HG03442 (cell line): ENCODE data around the gene PPP1R13B.
A peak's percentile ranks its signal among the peaks of the same experiment; 100 is the strongest.

Experiments used
- ATAC-seq: cut with Tn5 transposase; IDR thresholded peaks from one replicate; pipeline ENCODE4 v1.9.1; 2021; ENCODE audit warnings: mild to moderate bottlenecking, moderate library complexity; ENCODE audit not compliant: unreplicated experiment

Gene PPP1R13B

GRCh38 chr14:103702497-103703432, 144.6 kb downstream of the PPP1R13B start:
- ATAC-seq: no peak

- ATAC-seq: no peak
These were observed 145.3 kb downstream of the PPP1R13B start for GRCh38 chr14:103702095-103702494.

GRCh38 chr14:103700753-103701490, 146.5 kb downstream of the PPP1R13B start:
- no peak for ATAC-seq

GRCh38 chr14:103699901-103700752, 147.2 kb downstream of the PPP1R13B start:
- no peak for ATAC-seq

GRCh38 chr14:103699261-103699661, 148.1 kb downstream of the PPP1R13B start:
- ATAC-seq: no peak

- ATAC-seq: no peak
These were observed 148.8 kb downstream of the PPP1R13B start for GRCh38 chr14:103698380-103699260.

GRCh38 chr14:103697603-103698379, 149.6 kb downstream of the PPP1R13B start:
- ATAC-seq: no peak

GRCh38 chr14:103697206-103697602, 150.2 kb downstream of the PPP1R13B start:
- no peak for ATAC-seq

GRCh38 chr14:103696466-103697071, 150.8 kb downstream of the PPP1R13B start:
- no peak for ATAC-seq

GRCh38 chr14:103696070-103696402, 151.3 kb downstream of the PPP1R13B start:
- ATAC-seq: no peak

GRCh38 chr14:103695296-103696069, 151.9 kb downstream of the PPP1R13B start:
- no peak for ATAC-seq

- no peak for ATAC-seq
These were observed 152.8 kb downstream of the PPP1R13B start for GRCh38 chr14:103694572-103695026.

GRCh38 chr14:103693515-103693914, 153.9 kb downstream of the PPP1R13B start:
- no peak for ATAC-seq

GRCh38 chr14:103692871-103693270, 154.5 kb downstream of the PPP1R13B start:
- ATAC-seq: no peak

- no peak for ATAC-seq
These were observed 155.2 kb downstream of the PPP1R13B start for GRCh38 chr14:103692159-103692558.

GRCh38 chr14:103691655-103692054, 155.7 kb downstream of the PPP1R13B start:
- ATAC-seq: peak; percentile 50

GRCh38 chr14:103690332-103690731, 157.0 kb downstream of the PPP1R13B start:
- no peak for ATAC-seq
